SJCRH30 (cell line): ENCODE data around the gene S100A7A. TPM values are rescaled to one million over a fixed set of nuclear protein-coding genes. Genes with fewer than 3 reads are reported as not detected.
A peak's percentile ranks its signal among the peaks of the same experiment; 100 is the strongest.

Experiments
- DNase-seq, 2 experiments: peaks; one replicate each; pipeline ENCODE4 v3.0.0-alpha.2; 2015 to 2020
- H3K27ac ChIP-seq: fragments of 250-450 bp; sonication (Bioruptor Pico); 2 replicates; pipeline ENCODE4 v1.5.1; 2020; ENCODE audit warnings: mild to moderate bottlenecking, moderate library complexity
- H3K27me3 ChIP-seq: fragments of 250-450 bp; sonication (Bioruptor Pico); 2 replicates; pipeline ENCODE4 v1.5.1; 2020; ENCODE audit warnings: mild to moderate bottlenecking, moderate library complexity
- H3K36me3 ChIP-seq: fragments of 250-450 bp; sonication (Bioruptor Pico); 2 replicates; pipeline ENCODE4 v1.5.1; 2020; ENCODE audit warnings: mild to moderate bottlenecking, moderate library complexity
- H3K4me1 ChIP-seq: fragments of 250-450 bp; sonication (Bioruptor Pico); 2 replicates; pipeline ENCODE4 v1.5.1; 2020; ENCODE audit warnings: mild to moderate bottlenecking, moderate library complexity
- H3K4me3 ChIP-seq: fragments of 250-450 bp; sonication (Bioruptor Pico); 2 replicates; pipeline ENCODE4 v1.5.1; 2020; ENCODE audit warnings: mild to moderate bottlenecking, moderate library complexity
- H3K9me3 ChIP-seq: fragments of 250-450 bp; sonication (Bioruptor Pico); replicated peaks from 2 replicates; pipeline ENCODE4 v1.5.1; 2020; ENCODE audit warnings: mild to moderate bottlenecking, moderate library complexity
- total RNA-seq: library from RNA; depleted of rRNA; stranded (reverse); fragments of >200 nt; shearing (Covaris generic); gene quantifications from 2 replicates; pipeline ENCODE4 v1.2.3, GENCODE V29; 2014

S100A7A gene
- total RNA-seq, 1 experiment from 2014 or later = not detected

- Histone ChIP-seq H3K4me3 (no peak overlapping the region), H3K27ac (no peak overlapping the region), H3K27me3 (no peaks in the 10 kb centered on the region), H3K9me3 (no peaks in the 10 kb centered on the region), H3K4me1 (no peaks in the 10 kb centered on the region), H3K36me3 (no peaks in the 10 kb centered on the region)
- DNase-seq = no peak
These were observed 11.8 kb downstream of the S100A7A start for GRCh38 chr1:153428073-153428638.

GRCh38 chr1:153428791-153429190 is 12.5 kb downstream of the S100A7A start:
- Histone ChIP-seq H3K36me3 (no peaks in the 10 kb centered on the region), H3K4me1 (no peaks in the 10 kb centered on the region), H3K27ac (no peak overlapping the region), H3K27me3 (no peaks in the 10 kb centered on the region), H3K9me3 (no peaks in the 10 kb centered on the region), H3K4me3 (no peak overlapping the region)
- DNase-seq = no peak

- DNase-seq = no peak
- no peak overlapping the region for H3K27ac ChIP-seq
- H3K4me1 ChIP-seq = no peaks in the 10 kb centered on the region
- no peaks in the 10 kb centered on the region for H3K9me3 ChIP-seq
- H3K27me3 ChIP-seq = no peaks in the 10 kb centered on the region
- H3K4me3 ChIP-seq = no peak overlapping the region
- no peaks in the 10 kb centered on the region for H3K36me3 ChIP-seq
These were observed 13.2 kb downstream of the S100A7A start for GRCh38 chr1:153429266-153430165.

GRCh38 chr1:153430166-153430553 is 13.8 kb downstream of the S100A7A start:
- Histone ChIP-seq H3K27me3 (no peaks in the 10 kb centered on the region), H3K27ac (no peak overlapping the region), H3K9me3 (no peaks in the 10 kb centered on the region), H3K4me1 (no peaks in the 10 kb centered on the region), H3K36me3 (no peaks in the 10 kb centered on the region), H3K4me3 (no peak overlapping the region)
- no peak for DNase-seq

- H3K4me1 ChIP-seq = no peaks in the 10 kb centered on the region
- H3K9me3 ChIP-seq = no peaks in the 10 kb centered on the region
- H3K4me3 ChIP-seq = no peak overlapping the region
- H3K36me3 ChIP-seq = no peaks in the 10 kb centered on the region
- no peak overlapping the region for H3K27ac ChIP-seq
- no peaks in the 10 kb centered on the region for H3K27me3 ChIP-seq
- no peak for DNase-seq
These were observed 14.2 kb downstream of the S100A7A start for GRCh38 chr1:153430561-153430960.

- DNase-seq = no peak
- Histone ChIP-seq H3K4me1 (no peaks in the 10 kb centered on the region), H3K9me3 (no peaks in the 10 kb centered on the region)
These were observed 14.7 kb downstream of the S100A7A start for GRCh38 chr1:153431002-153431401.

GRCh38 chr1:153431427-153431826 is 15.1 kb downstream of the S100A7A start:
- H3K27me3 ChIP-seq = no peaks in the 10 kb centered on the region
- no peaks in the 10 kb centered on the region for H3K36me3 ChIP-seq
- DNase-seq = no peak
- H3K4me3 ChIP-seq = no peak overlapping the region
- no peaks in the 10 kb centered on the region for H3K4me1 ChIP-seq
- no peaks in the 10 kb centered on the region for H3K9me3 ChIP-seq
- H3K27ac ChIP-seq = no peak overlapping the region

More at GRCh38 chr1:153431002-153431401, 14.7 kb downstream of the S100A7A start:
- Histone ChIP-seq H3K4me3 (no peak overlapping the region), H3K27me3 (no peaks in the 10 kb centered on the region), H3K27ac (no peak overlapping the region), H3K36me3 (no peaks in the 10 kb centered on the region)

- Histone ChIP-seq H3K27ac (no peak overlapping the region), H3K9me3 (no peaks in the 10 kb centered on the region), H3K27me3 (no peaks in the 10 kb centered on the region), H3K4me1 (no peaks in the 10 kb centered on the region), H3K36me3 (no peaks in the 10 kb centered on the region), H3K4me3 (no peak overlapping the region)
- DNase-seq = no peak
These were observed 15.6 kb downstream of the S100A7A start for GRCh38 chr1:153431928-153432327.

GRCh38 chr1:153432874-153433681 is 16.8 kb downstream of the S100A7A start:
- Histone ChIP-seq H3K9me3 (no peaks in the 10 kb centered on the region), H3K4me3 (no peak overlapping the region), H3K4me1 (no peaks in the 10 kb centered on the region), H3K27ac (no peak overlapping the region), H3K36me3 (no peaks in the 10 kb centered on the region), H3K27me3 (no peaks in the 10 kb centered on the region)
- DNase-seq = no peak

GRCh38 chr1:153434746-153435455 is 18.6 kb downstream of the S100A7A start:
- Histone ChIP-seq H3K4me3 (no peak overlapping the region), H3K9me3 (no peaks in the 10 kb centered on the region), H3K4me1 (no peaks in the 10 kb centered on the region), H3K27ac (no peak overlapping the region), H3K27me3 (no peaks in the 10 kb centered on the region), H3K36me3 (no peaks in the 10 kb centered on the region)
- DNase-seq = no peak

GRCh38 chr1:153437236-153437635 is 20.9 kb downstream of the S100A7A start:
- Histone ChIP-seq H3K4me3 (no peak overlapping the region), H3K4me1 (no peaks in the 10 kb centered on the region), H3K9me3 (no peaks in the 10 kb centered on the region), H3K27me3 (no peaks in the 10 kb centered on the region), H3K36me3 (no peaks in the 10 kb centered on the region), H3K27ac (no peak overlapping the region)
- no peak for DNase-seq

GRCh38 chr1:153438599-153438998 is 22.3 kb downstream of the S100A7A start:
- no peaks in the 10 kb centered on the region for H3K4me1 ChIP-seq
- H3K9me3 ChIP-seq = no peaks in the 10 kb centered on the region
- DNase-seq = no peak
- H3K36me3 ChIP-seq = no peaks in the 10 kb centered on the region
- no peaks in the 10 kb centered on the region for H3K27me3 ChIP-seq
- H3K27ac ChIP-seq = no peak overlapping the region
- H3K4me3 ChIP-seq = no peak overlapping the region

GRCh38 chr1:153439273-153439672 is 23.0 kb downstream of the S100A7A start:
- H3K4me1 ChIP-seq = no peaks in the 10 kb centered on the region
- H3K4me3 ChIP-seq = no peak overlapping the region
- H3K27me3 ChIP-seq = no peaks in the 10 kb centered on the region
- DNase-seq = no peak
- H3K36me3 ChIP-seq = no peaks in the 10 kb centered on the region
- no peak overlapping the region for H3K27ac ChIP-seq
- no peaks in the 10 kb centered on the region for H3K9me3 ChIP-seq

- H3K36me3 ChIP-seq = no peaks in the 10 kb centered on the region
- H3K4me3 ChIP-seq = no peak overlapping the region
- H3K27me3 ChIP-seq = no peaks in the 10 kb centered on the region
- no peak overlapping the region for H3K27ac ChIP-seq
- no peaks in the 10 kb centered on the region for H3K4me1 ChIP-seq
- no peaks in the 10 kb centered on the region for H3K9me3 ChIP-seq
- DNase-seq = peak in 1 of 2 experiments; percentile 4
These were observed 25.0 kb downstream of the S100A7A start for GRCh38 chr1:153441238-153441755.
